ENCODE measurements around the gene LRRC46. TPM values are rescaled to one million over a fixed set of nuclear protein-coding genes. Genes with fewer than 3 reads are reported as not detected.

LRRC46 gene
- total RNA-seq, 1 donor from 2014 or later, result not detected

- Histone ChIP-seq H3K9me3 (ENCODE audit: control insufficient read depth in 3 of 3, low read length in 3 of 3) (no peaks in the 10 kb centered on the region), H3K4me3 (ENCODE audit: low read length in 3 of 3) (no peak overlapping the region), H3K36me3 (ENCODE audit: control insufficient read depth in 3 of 3, insufficient read depth in 3 of 3, low read length in 3 of 3) (peaks cover 57 to 84% (median 79%) of the 10 kb centered on the region in 3 donors), H3K27me3 (ENCODE audit: control insufficient read depth in 3 of 3, insufficient read depth in 3 of 3, low read length in 3 of 3) (no peaks in the 10 kb centered on the region), H3K4me1 (ENCODE audit: control insufficient read depth in 3 of 3, insufficient read depth in 3 of 3, low read length in 3 of 3) (peaks cover 4 to 58% (median 16%) of the 10 kb centered on the region in 3 donors), H3K9ac (ENCODE audit: low read depth in 1 of 3, low read length in 3 of 3) (no peak overlapping the region), H3K27ac (ENCODE audit: low read depth, low read length) (no peak overlapping the region)
These were observed 16.2 kb upstream of the LRRC46 start for GRCh38 chr17:47815106-47815918.

DNA sequence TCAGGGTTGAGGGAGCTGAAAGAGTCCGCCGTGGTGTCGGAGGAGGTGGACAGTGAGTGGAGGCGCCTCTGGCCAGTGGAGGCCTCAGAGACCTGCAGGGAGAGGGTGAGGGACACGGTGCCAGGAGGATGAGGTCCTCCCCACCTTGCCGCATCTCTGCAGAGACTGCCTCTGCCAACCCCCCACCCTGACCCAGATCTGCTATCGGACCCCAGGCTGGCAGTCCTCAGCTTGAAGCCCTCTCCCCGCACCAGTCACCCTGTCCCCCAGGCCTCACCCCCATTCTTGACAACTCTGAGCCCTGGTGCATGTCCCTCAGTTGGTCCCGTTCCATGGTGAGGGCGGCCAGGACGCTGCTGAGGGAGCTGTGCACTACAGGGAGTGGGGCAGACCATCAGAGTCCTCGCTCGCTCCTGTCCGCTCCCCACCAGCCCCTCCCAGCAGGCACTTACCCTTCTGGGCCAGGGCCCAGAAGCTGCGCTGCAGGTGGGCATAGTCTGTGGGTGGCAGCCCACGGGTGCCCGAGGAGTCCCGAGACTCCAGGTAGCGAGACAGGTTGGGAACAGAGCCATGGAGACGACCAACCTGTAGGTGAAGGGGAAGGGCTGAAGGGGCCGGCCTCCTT is 15.2 kb upstream of the LRRC46 start:
- Histone ChIP-seq H3K27me3 (ENCODE audit: control insufficient read depth in 3 of 3, insufficient read depth in 3 of 3, low read length in 3 of 3) (no peaks in the 10 kb centered on the region), H3K36me3 (ENCODE audit: control insufficient read depth in 3 of 3, insufficient read depth in 3 of 3, low read length in 3 of 3) (peaks cover 53 to 79% (median 78%) of the 10 kb centered on the region in 3 donors), H3K9me3 (ENCODE audit: control insufficient read depth in 3 of 3, low read length in 3 of 3) (no peaks in the 10 kb centered on the region), H3K27ac (ENCODE audit: low read depth, low read length) (no peak overlapping the region), H3K4me1 (ENCODE audit: control insufficient read depth in 3 of 3, insufficient read depth in 3 of 3, low read length in 3 of 3) (peaks cover 13 to 59% (median 25%) of the 10 kb centered on the region in 3 donors), H3K9ac (ENCODE audit: low read depth in 1 of 3, low read length in 3 of 3) (no peak overlapping the region), H3K4me3 (ENCODE audit: low read length in 3 of 3) (no peak overlapping the region)

GRCh38 chr17:47816947-47817346 is 14.5 kb upstream of the LRRC46 start:
- Histone ChIP-seq H3K9me3 (ENCODE audit: control insufficient read depth in 3 of 3, low read length in 3 of 3) (no peaks in the 10 kb centered on the region), H3K4me1 (ENCODE audit: control insufficient read depth in 3 of 3, insufficient read depth in 3 of 3, low read length in 3 of 3) (peaks cover 18 to 60% (median 25%) of the 10 kb centered on the region in 3 donors), H3K4me3 (ENCODE audit: low read length in 3 of 3) (no peak overlapping the region), H3K36me3 (ENCODE audit: control insufficient read depth in 3 of 3, insufficient read depth in 3 of 3, low read length in 3 of 3) (peaks cover 50 to 74% (median 73%) of the 10 kb centered on the region in 3 donors), H3K9ac (ENCODE audit: low read depth in 1 of 3, low read length in 3 of 3) (no peak overlapping the region), H3K27ac (ENCODE audit: low read depth, low read length) (no peak overlapping the region), H3K27me3 (ENCODE audit: control insufficient read depth in 3 of 3, insufficient read depth in 3 of 3, low read length in 3 of 3) (no peaks in the 10 kb centered on the region)

DNA sequence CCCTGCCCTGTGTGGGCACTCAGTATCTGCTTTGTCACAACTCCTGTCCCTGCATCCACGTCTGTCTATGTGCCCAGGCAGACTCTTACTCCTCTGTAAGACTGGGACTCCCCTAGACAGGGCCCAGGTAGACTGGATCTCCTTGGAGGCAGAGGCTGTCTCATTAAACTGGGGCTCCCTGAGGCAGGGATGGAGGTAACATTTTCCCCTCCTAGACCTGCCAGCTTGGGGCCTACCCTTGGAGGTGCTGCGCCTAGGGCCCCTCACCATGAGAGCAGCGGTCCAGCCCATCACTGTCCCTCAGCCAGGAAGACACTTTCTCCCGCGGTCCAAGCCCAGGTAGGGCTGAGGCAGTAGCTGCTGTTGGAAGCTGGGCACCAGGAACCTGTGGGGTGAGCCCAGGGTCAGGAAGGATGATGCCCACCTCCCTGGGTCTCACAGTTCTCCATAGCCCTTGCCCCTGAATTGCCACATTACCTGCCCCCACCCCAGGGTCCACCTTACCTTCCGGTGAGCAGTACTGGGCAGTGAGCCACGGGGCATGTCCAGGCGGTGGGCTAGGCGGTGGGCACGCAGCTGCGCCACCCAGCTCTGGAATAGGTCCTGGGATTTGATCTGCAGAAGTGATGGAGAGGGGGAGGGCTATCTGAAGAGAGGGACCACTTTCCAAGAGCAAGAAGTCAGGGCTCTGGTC is 13.3 kb upstream of the LRRC46 start:
- H3K36me3 ChIP-seq (ENCODE audit: control insufficient read depth in 3 of 3, insufficient read depth in 3 of 3, low read length in 3 of 3), result peaks cover 43 to 66% (median 63%) of the 10 kb centered on the region in 3 donors
- no peak overlapping the region for H3K27ac ChIP-seq (ENCODE audit: low read depth, low read length)
- no peak overlapping the region for H3K9ac ChIP-seq (ENCODE audit: low read depth in 1 of 3, low read length in 3 of 3)
- H3K27me3 ChIP-seq (ENCODE audit: control insufficient read depth in 3 of 3, insufficient read depth in 3 of 3, low read length in 3 of 3), result no peaks in the 10 kb centered on the region
- peaks cover 27 to 63% (median 30%) of the 10 kb centered on the region in 3 donors for H3K4me1 ChIP-seq (ENCODE audit: control insufficient read depth in 3 of 3, insufficient read depth in 3 of 3, low read length in 3 of 3)
- no peaks in the 10 kb centered on the region for H3K9me3 ChIP-seq (ENCODE audit: control insufficient read depth in 3 of 3, low read length in 3 of 3)
- no peak overlapping the region for H3K4me3 ChIP-seq (ENCODE audit: low read length in 3 of 3)

GRCh38 chr17:47819475-47819874 is 12.0 kb upstream of the LRRC46 start:
- Histone ChIP-seq H3K27ac (ENCODE audit: low read depth, low read length) (no peak overlapping the region), H3K9ac (ENCODE audit: low read depth in 1 of 3, low read length in 3 of 3) (no peak overlapping the region), H3K36me3 (ENCODE audit: control insufficient read depth in 3 of 3, insufficient read depth in 3 of 3, low read length in 3 of 3) (peaks cover 50 to 66% (median 63%) of the 10 kb centered on the region in 3 donors), H3K4me3 (ENCODE audit: low read length in 3 of 3) (no peak overlapping the region), H3K4me1 (ENCODE audit: control insufficient read depth in 3 of 3, insufficient read depth in 3 of 3, low read length in 3 of 3) (peaks cover 27 to 60% (median 31%) of the 10 kb centered on the region in 3 donors), H3K9me3 (ENCODE audit: control insufficient read depth in 3 of 3, low read length in 3 of 3) (no peaks in the 10 kb centered on the region), H3K27me3 (ENCODE audit: control insufficient read depth in 3 of 3, insufficient read depth in 3 of 3, low read length in 3 of 3) (no peaks in the 10 kb centered on the region)

- H3K4me3 ChIP-seq (ENCODE audit: low read length in 3 of 3), result peak overlapping the region; percentile 89 to 90 (median 90)
- H3K36me3 ChIP-seq (ENCODE audit: control insufficient read depth in 3 of 3, insufficient read depth in 3 of 3, low read length in 3 of 3), result peaks cover 46 to 61% (median 56%) of the 10 kb centered on the region in 3 donors
- H3K9me3 ChIP-seq (ENCODE audit: control insufficient read depth in 3 of 3, low read length in 3 of 3), result no peaks in the 10 kb centered on the region
- H3K27me3 ChIP-seq (ENCODE audit: control insufficient read depth in 3 of 3, insufficient read depth in 3 of 3, low read length in 3 of 3), result no peaks in the 10 kb centered on the region
- peak overlapping the region; percentile 81 to 97 (median 88) for H3K9ac ChIP-seq (ENCODE audit: low read depth in 1 of 3, low read length in 3 of 3)
- H3K27ac ChIP-seq (ENCODE audit: low read depth, low read length), result peak overlapping the region; percentile 89
- H3K4me1 ChIP-seq (ENCODE audit: control insufficient read depth in 3 of 3, insufficient read depth in 3 of 3, low read length in 3 of 3), result peaks cover 27 to 57% (median 31%) of the 10 kb centered on the region in 3 donors
These were observed 11.3 kb upstream of the LRRC46 start for GRCh38 chr17:47820033-47820789.

GRCh38 chr17:47821031-47821423 is 10.4 kb upstream of the LRRC46 start:
- Histone ChIP-seq H3K4me1 (ENCODE audit: control insufficient read depth in 3 of 3, insufficient read depth in 3 of 3, low read length in 3 of 3) (peaks cover 27 to 53% (median 31%) of the 10 kb centered on the region in 3 donors), H3K9ac (ENCODE audit: low read depth in 1 of 3, low read length in 3 of 3) (peak overlapping the region; percentile 81 to 97 (median 88)), H3K27ac (ENCODE audit: low read depth, low read length) (peak overlapping the region; percentile 89), H3K36me3 (ENCODE audit: control insufficient read depth in 3 of 3, insufficient read depth in 3 of 3, low read length in 3 of 3) (peaks cover 44 to 57% (median 54%) of the 10 kb centered on the region in 3 donors), H3K9me3 (ENCODE audit: control insufficient read depth in 3 of 3, low read length in 3 of 3) (no peaks in the 10 kb centered on the region), H3K27me3 (ENCODE audit: control insufficient read depth in 3 of 3, insufficient read depth in 3 of 3, low read length in 3 of 3) (no peaks in the 10 kb centered on the region), H3K4me3 (ENCODE audit: low read length in 3 of 3) (peak overlapping the region; percentile 89 to 90 (median 90))

- Histone ChIP-seq H3K4me3 (ENCODE audit: low read length in 3 of 3) (peak within 1 kb of the TSS; percentile 89 to 90 (median 90)), H3K4me1 (ENCODE audit: control insufficient read depth in 3 of 3, insufficient read depth in 3 of 3, low read length in 3 of 3) (peaks cover 27 to 53% (median 31%) of the 10 kb centered on the region in 3 donors), H3K9ac (ENCODE audit: low read depth in 1 of 3, low read length in 3 of 3) (peak within 1 kb of the TSS; percentile 81 to 97 (median 88)), H3K27me3 (ENCODE audit: control insufficient read depth in 3 of 3, insufficient read depth in 3 of 3, low read length in 3 of 3) (no peaks in the 10 kb centered on the region), H3K27ac (ENCODE audit: low read depth, low read length) (peak within 1 kb of the TSS; percentile 89), H3K9me3 (ENCODE audit: control insufficient read depth in 3 of 3, low read length in 3 of 3) (no peaks in the 10 kb centered on the region), H3K36me3 (ENCODE audit: control insufficient read depth in 3 of 3, insufficient read depth in 3 of 3, low read length in 3 of 3) (peaks cover 44 to 57% (median 54%) of the 10 kb centered on the region in 3 donors)
These were observed 9.8 kb upstream of the LRRC46 start, which contains the start of gene OSBPL7 for GRCh38 chr17:47821424-47822391. Gene OSBPL7 (minus strand): TSS chr17:47821794. CDS start chr17:47820278, 1,516 bp downstream.

Measured in skeletal muscle tissue (tissue), 4 donors.